SK-N-SH treated with all-trans-retinoic acid at 6 μM for 48 hours (cell line): ENCODE data around the gene PER2.

ENCODE experiments used
- ATAC-seq: fragments of 200-7000 bp; cut with Tn5 transposase; 3 replicates; pipeline ENCODE4 v1.9.1; 2020; ENCODE audit warnings: mild to moderate bottlenecking, moderate library complexity
- ARNTL ChIP-seq: fragments of 450-650 bp; formaldehyde crosslinking; IDR thresholded peaks from 2 replicates; pipeline ENCODE4 v1.5.0; 2020; ENCODE audit warnings: low read depth, mild to moderate bottlenecking, moderate library complexity, borderline replicate concordance
- BACH2 ChIP-seq: fragments of 250-450 bp; sonication (Bioruptor Pico); IDR thresholded peaks from 2 replicates; pipeline ENCODE4 v1.9.0; 2021; ENCODE audit warnings: mild to moderate bottlenecking, borderline replicate concordance
- CSDC2 ChIP-seq: fragments of 250-450 bp; sonication (Bioruptor Pico); IDR thresholded peaks from 2 replicates; pipeline ENCODE4 v1.5.0; 2020; ENCODE audit warnings: mild to moderate bottlenecking, moderate library complexity
- ESRRG ChIP-seq: fragments of 250-450 bp; sonication (Bioruptor Pico); IDR thresholded peaks from 2 replicates; pipeline ENCODE4 v1.6.1; 2021; ENCODE audit warnings: mild to moderate bottlenecking
- GLIS3 ChIP-seq: fragments of 250-450 bp; sonication (Bioruptor Pico); IDR thresholded peaks from 2 replicates; pipeline ENCODE4 v1.5.0; 2020; ENCODE audit warnings: mild to moderate bottlenecking, moderate library complexity
- ISL1 ChIP-seq: fragments of 250-450 bp; sonication (Bioruptor Pico); IDR thresholded peaks from 2 replicates; pipeline ENCODE4 v2.1.2; 2022; ENCODE audit warnings: mild to moderate bottlenecking, moderate library complexity
- OSR1 ChIP-seq: fragments of 250-450 bp; sonication (Bioruptor Pico); IDR thresholded peaks from 2 replicates; pipeline ENCODE4 v1.8.0; 2022; ENCODE audit warnings: moderate library complexity, mild to moderate bottlenecking, inconsistent platforms
- PPARA ChIP-seq: fragments of 250-450 bp; sonication (Bioruptor Pico); IDR thresholded peaks from 2 replicates; pipeline ENCODE4 v1.5.0; 2020; ENCODE audit warnings: mild to moderate bottlenecking, borderline replicate concordance
- SNAI2 ChIP-seq: fragments of 250-450 bp; sonication (Bioruptor Pico); IDR thresholded peaks from 2 replicates; pipeline ENCODE4 v1.5.0; 2020; ENCODE audit warnings: mild to moderate bottlenecking, moderate library complexity
- ZC3H10 ChIP-seq: fragments of 250-450 bp; sonication (Bioruptor Pico); IDR thresholded peaks from 2 replicates; pipeline ENCODE4 v1.5.1; 2021; ENCODE audit warnings: mild to moderate bottlenecking, moderate library complexity
- ZFP30 ChIP-seq: fragments of 450-650 bp; formaldehyde crosslinking; IDR thresholded peaks from 2 replicates; pipeline ENCODE4 v1.5.0; 2022; ENCODE audit warnings: mild to moderate bottlenecking, moderate library complexity
- ZNF565 ChIP-seq: fragments of 450-650 bp; formaldehyde crosslinking; conservative IDR thresholded peaks from 2 replicates; pipeline ENCODE4 v1.5.0; 2020; ENCODE audit warnings: low read depth, mild to moderate bottlenecking, moderate library complexity
- ZNF70 ChIP-seq: fragments of 450-650 bp; formaldehyde crosslinking; IDR thresholded peaks from 2 replicates; pipeline ENCODE4 v1.5.0; 2020; ENCODE audit warnings: mild to moderate bottlenecking, moderate library complexity
- TF ChIP-seq, protein P1 (sequence below): fragments of 250-450 bp; sonication (Bioruptor Pico); IDR thresholded peaks from 2 replicates; pipeline ENCODE4 v1.8.0; 2020; ENCODE audit warnings: mild to moderate bottlenecking, moderate library complexity, borderline replicate concordance
- TF ChIP-seq, protein P2 (sequence below): fragments of 250-450 bp; sonication (Bioruptor Pico); IDR thresholded peaks from 2 replicates; pipeline ENCODE4 v1.5.1; 2020; ENCODE audit warnings: low read depth, mild to moderate bottlenecking, moderate library complexity
- TF ChIP-seq, protein P3 (sequence below): fragments of 250-450 bp; sonication (Bioruptor Pico); IDR thresholded peaks from 2 replicates; pipeline ENCODE4 v1.5.0; 2020; ENCODE audit warnings: mild to moderate bottlenecking, moderate library complexity
- TF ChIP-seq, protein P4 (sequence below): fragments of 250-450 bp; sonication (Bioruptor Pico); IDR thresholded peaks from 2 replicates; pipeline ENCODE4 v1.5.1; 2021; ENCODE audit warnings: mild to moderate bottlenecking, moderate library complexity

Gene PER2

DNA sequence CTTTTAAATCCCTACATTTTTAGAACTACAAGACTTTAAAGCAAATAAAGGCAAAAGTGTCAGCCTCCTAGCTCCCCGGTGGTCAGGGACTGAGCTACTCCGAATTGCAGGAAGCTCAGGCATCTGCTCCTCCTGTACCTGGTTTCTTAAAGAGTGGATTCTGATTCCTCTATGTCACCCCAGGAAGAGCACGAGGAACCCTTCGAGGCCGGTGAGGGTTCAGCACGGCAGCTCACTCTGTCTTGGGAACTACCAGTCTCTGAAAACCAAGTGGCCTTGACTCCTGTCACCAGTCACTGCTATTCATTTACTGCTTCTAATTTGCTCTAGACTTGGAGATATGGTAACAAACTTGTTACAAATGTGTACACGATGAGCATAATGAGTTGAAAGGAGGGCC, 2.3 kb downstream of the PER2 start:
- TF ChIP-seq, protein P1, sequence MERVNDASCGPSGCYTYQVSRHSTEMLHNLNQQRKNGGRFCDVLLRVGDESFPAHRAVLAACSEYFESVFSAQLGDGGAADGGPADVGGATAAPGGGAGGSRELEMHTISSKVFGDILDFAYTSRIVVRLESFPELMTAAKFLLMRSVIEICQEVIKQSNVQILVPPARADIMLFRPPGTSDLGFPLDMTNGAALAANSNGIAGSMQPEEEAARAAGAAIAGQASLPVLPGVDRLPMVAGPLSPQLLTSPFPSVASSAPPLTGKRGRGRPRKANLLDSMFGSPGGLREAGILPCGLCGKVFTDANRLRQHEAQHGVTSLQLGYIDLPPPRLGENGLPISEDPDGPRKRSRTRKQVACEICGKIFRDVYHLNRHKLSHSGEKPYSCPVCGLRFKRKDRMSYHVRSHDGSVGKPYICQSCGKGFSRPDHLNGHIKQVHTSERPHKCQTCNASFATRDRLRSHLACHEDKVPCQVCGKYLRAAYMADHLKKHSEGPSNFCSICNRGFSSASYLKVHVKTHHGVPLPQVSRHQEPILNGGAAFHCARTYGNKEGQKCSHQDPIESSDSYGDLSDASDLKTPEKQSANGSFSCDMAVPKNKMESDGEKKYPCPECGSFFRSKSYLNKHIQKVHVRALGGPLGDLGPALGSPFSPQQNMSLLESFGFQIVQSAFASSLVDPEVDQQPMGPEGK (CRISPR knock-in tag): no peak
- TF ChIP-seq SNAI2 (CRISPR knock-in tag) (no peak), ZNF565 (CRISPR knock-in tag) (no peak), ZFP30 (no peak), CSDC2 (CRISPR knock-in tag) (no peak)
- TF ChIP-seq, protein P2, sequence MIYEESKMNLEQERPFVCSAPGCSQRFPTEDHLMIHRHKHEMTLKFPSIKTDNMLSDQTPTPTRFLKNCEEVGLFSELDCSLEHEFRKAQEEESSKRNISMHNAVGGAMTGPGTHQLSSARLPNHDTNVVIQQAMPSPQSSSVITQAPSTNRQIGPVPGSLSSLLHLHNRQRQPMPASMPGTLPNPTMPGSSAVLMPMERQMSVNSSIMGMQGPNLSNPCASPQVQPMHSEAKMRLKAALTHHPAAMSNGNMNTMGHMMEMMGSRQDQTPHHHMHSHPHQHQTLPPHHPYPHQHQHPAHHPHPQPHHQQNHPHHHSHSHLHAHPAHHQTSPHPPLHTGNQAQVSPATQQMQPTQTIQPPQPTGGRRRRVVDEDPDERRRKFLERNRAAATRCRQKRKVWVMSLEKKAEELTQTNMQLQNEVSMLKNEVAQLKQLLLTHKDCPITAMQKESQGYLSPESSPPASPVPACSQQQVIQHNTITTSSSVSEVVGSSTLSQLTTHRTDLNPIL: no peak
- no peak for ATAC-seq

DNA sequence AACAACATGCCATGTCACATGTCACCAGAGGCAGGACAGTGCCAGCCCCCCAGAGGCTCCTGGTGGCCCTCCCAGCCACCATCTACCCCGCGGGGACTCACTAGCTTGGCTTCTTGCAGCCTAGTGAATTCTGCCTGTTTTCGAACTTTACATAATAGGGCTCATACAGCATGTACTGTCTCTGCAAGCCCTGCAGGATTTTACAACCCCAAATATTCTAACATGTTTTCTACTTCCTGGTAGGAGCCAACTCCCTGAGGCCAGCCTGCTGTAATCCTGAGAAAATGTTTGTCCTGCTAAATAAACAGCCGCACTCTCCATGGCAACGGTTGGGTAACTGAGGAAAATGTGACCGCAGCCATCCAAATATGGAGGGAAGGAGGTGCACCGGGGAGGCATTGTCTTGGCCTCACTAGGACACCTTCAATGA, 2.7 kb downstream of the PER2 start:
- no peak for ATAC-seq
- TF ChIP-seq ISL1 (CRISPR knock-in tag) (no peak), PPARA (no peak), GLIS3 (CRISPR knock-in tag) (no peak), BACH2 (CRISPR knock-in tag) (no peak), ZNF565 (CRISPR knock-in tag) (no peak), ZC3H10 (CRISPR knock-in tag) (no peak), CSDC2 (CRISPR knock-in tag) (no peak), ZNF70 (no peak), ESRRG (CRISPR knock-in tag) (no peak), ARNTL (CRISPR knock-in tag) (no peak)
- TF ChIP-seq, protein P3, sequence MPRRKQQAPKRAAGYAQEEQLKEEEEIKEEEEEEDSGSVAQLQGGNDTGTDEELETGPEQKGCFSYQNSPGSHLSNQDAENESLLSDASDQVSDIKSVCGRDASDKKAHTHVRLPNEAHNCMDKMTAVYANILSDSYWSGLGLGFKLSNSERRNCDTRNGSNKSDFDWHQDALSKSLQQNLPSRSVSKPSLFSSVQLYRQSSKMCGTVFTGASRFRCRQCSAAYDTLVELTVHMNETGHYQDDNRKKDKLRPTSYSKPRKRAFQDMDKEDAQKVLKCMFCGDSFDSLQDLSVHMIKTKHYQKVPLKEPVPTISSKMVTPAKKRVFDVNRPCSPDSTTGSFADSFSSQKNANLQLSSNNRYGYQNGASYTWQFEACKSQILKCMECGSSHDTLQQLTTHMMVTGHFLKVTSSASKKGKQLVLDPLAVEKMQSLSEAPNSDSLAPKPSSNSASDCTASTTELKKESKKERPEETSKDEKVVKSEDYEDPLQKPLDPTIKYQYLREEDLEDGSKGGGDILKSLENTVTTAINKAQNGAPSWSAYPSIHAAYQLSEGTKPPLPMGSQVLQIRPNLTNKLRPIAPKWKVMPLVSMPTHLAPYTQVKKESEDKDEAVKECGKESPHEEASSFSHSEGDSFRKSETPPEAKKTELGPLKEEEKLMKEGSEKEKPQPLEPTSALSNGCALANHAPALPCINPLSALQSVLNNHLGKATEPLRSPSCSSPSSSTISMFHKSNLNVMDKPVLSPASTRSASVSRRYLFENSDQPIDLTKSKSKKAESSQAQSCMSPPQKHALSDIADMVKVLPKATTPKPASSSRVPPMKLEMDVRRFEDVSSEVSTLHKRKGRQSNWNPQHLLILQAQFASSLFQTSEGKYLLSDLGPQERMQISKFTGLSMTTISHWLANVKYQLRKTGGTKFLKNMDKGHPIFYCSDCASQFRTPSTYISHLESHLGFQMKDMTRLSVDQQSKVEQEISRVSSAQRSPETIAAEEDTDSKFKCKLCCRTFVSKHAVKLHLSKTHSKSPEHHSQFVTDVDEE (CRISPR knock-in tag): no peak
- TF ChIP-seq, protein P1 (CRISPR knock-in tag): no peak
- TF ChIP-seq, protein P4, sequence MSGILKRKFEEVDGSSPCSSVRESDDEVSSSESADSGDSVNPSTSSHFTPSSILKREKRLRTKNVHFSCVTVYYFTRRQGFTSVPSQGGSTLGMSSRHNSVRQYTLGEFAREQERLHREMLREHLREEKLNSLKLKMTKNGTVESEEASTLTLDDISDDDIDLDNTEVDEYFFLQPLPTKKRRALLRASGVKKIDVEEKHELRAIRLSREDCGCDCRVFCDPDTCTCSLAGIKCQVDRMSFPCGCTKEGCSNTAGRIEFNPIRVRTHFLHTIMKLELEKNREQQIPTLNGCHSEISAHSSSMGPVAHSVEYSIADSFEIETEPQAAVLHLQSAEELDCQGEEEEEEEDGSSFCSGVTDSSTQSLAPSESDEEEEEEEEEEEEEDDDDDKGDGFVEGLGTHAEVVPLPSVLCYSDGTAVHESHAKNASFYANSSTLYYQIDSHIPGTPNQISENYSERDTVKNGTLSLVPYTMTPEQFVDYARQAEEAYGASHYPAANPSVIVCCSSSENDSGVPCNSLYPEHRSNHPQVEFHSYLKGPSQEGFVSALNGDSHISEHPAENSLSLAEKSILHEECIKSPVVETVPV: no peak

DNA sequence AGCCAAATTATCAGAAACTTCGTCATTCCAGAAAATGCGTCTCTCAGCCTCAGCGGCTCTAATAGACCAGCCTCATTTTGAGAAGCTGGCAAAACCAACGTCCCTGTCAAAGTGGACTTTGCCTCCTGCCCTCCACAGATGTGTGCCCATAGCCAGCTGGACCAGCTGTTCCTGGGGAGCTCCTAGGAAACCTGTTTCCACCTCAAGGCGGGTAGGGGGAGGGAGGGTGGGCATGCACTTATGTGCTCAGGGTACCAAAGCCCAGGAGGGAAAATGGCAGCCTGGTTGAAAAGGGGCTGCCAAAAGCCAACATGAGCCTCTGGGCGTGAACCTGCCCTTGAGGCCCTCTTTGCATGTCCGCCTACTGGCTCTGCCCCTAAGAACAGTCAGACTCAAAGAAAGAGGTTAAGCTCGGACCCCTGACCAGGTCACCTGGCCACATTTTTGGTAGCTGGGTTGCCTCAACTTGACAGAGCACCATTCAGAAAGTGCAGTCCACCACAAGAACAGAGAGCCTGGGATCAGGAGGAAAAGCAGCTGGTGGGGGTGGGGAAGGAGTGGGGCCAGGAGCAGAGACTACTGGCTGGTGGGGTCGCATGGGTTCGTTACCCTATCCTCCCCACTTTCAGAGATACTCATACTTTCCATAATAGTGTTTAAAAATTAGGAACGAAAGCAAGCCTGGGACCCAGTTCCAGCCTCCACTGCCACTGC, 3.5 kb downstream of the PER2 start:
- no peak for ATAC-seq
- TF ChIP-seq, protein P1 (CRISPR knock-in tag): no peak
- TF ChIP-seq SNAI2 (CRISPR knock-in tag): no peak
- no peak for TF ChIP-seq ARNTL (CRISPR knock-in tag)
- no peak for TF ChIP-seq BACH2 (CRISPR knock-in tag)
- TF ChIP-seq OSR1 (CRISPR knock-in tag): no peak
- TF ChIP-seq ZC3H10 (CRISPR knock-in tag): no peak
- TF ChIP-seq, protein P3 (CRISPR knock-in tag): no peak
- no peak for TF ChIP-seq CSDC2 (CRISPR knock-in tag)
- TF ChIP-seq PPARA: no peak
- no peak for TF ChIP-seq GLIS3 (CRISPR knock-in tag)
- TF ChIP-seq, all 23 proteins: peak for 0
